ENCODE measurements around the gene PMM1. TPM values are rescaled to one million over a fixed set of nuclear protein-coding genes. Genes with fewer than 3 reads are reported as not detected.

PMM1 gene
- total RNA-seq, 1 experiment from 2014 or later: 19.8 TPM

- H3K9me3 Mint-ChIP-seq: no peaks in the 10 kb centered on the region
- no peak overlapping the region for H4K91ac ChIP-seq (ENCODE audit: insufficient read length, low read depth, low read length)
Measured at GRCh38 chr22:41574847-41575381, 14.7 kb downstream of the PMM1 start.

More at GRCh38 chr22:41574847-41575381, 14.7 kb downstream of the PMM1 start:
- H3K14ac ChIP-seq (ENCODE audit: insufficient read depth, low read length): no peak overlapping the region
- H3K36me3 Mint-ChIP-seq (ENCODE audit: insufficient read depth in 1 of 3, low read depth in 3 of 3): peaks cover 0 to 11% (median 4%) of the 10 kb centered on the region in 3 experiments; a peak in 4 of 7 replicates
- H3K79me2 ChIP-seq (ENCODE audit: insufficient read depth, low read length): no peaks in the 10 kb centered on the region
- no peaks in the 10 kb centered on the region for H3K9me3 ChIP-seq (ENCODE audit: control insufficient read depth, low read depth, low read length)
- H3K27ac ChIP-seq (ENCODE audit: insufficient read length, low read depth, low read length): no peak overlapping the region
- H3K27me3 Mint-ChIP-seq (ENCODE audit: low read depth): peaks cover 2% of the 10 kb centered on the region
- no peak overlapping the region for H3K18ac ChIP-seq (ENCODE audit: insufficient read length, low read depth, low read length)
- H3K4me1 ChIP-seq (ENCODE audit: insufficient read depth, low read length): 0 out of 2 replicates have a peak, but pooled peaks cover 2% of the 10 kb centered on the region
- no peak for TF ChIP-seq CTCF (conservative IDR thresholded peaks at IDR 0.05)
- H4K8ac ChIP-seq (replicated peaks; ENCODE audit: insufficient read length, low read depth, low read length): no peak overlapping the region
- H3K4me2 ChIP-seq (ENCODE audit: insufficient read depth, insufficient read length, low read length): no peak overlapping the region
- H3K4me3 Mint-ChIP-seq: no peak overlapping the region
- H2BK20ac ChIP-seq (ENCODE audit: low read depth, low read length, poor library complexity, severe bottlenecking): no peak overlapping the region
- H3K23ac ChIP-seq (ENCODE audit: insufficient read length, low read depth, low read length): no peak overlapping the region
- peak overlapping the region in 1 of 3 experiments; percentile 74; a peak in 2 of 7 replicates for H3K27ac Mint-ChIP-seq
- no peak overlapping the region for H2AFZ ChIP-seq (ENCODE audit: low read length)
- H3K27me3 ChIP-seq (ENCODE audit: insufficient read depth, low read length): no peaks in the 10 kb centered on the region
- no peaks in the 10 kb centered on the region for H3K79me1 ChIP-seq (ENCODE audit: insufficient read depth, low read depth, low read length, poor library complexity, severe bottlenecking)
- H2AK5ac ChIP-seq (ENCODE audit: insufficient read length, low read length): no peak overlapping the region
- no peaks in the 10 kb centered on the region for H4K20me1 ChIP-seq (ENCODE audit: control insufficient read depth, insufficient read depth, insufficient read length)
- H3T11ph ChIP-seq (ENCODE audit: low read length): no peak overlapping the region
- no peak overlapping the region for H3K4ac ChIP-seq (ENCODE audit: low read depth, low read length)
- no peak overlapping the region for H3K56ac ChIP-seq (ENCODE audit: insufficient read length, low read depth, low read length)
- no peak overlapping the region for H2BK15ac ChIP-seq (ENCODE audit: low read depth, low read length)
- no peak for DNase-seq
- no peaks in the 10 kb centered on the region for H3K23me2 ChIP-seq (ENCODE audit: insufficient read length, low read depth, low read length, poor library complexity, severe bottlenecking)
- no peak overlapping the region for H2BK5ac ChIP-seq (ENCODE audit: insufficient read length, low read length)
- no peak overlapping the region for H2BK120ac ChIP-seq (ENCODE audit: low read depth, low read length, poor library complexity, severe bottlenecking)
- H4K5ac ChIP-seq (ENCODE audit: insufficient read length, low read depth, low read length): no peak overlapping the region
- no CpG with 5 or more reads among the region's 26 CpGs for WGBS (ENCODE audit: extremely low coverage, insufficient read length, low lambda C conversion rate)
- no peak overlapping the region for H3K9ac ChIP-seq (ENCODE audit: extremely low read depth, insufficient read length, low read length)
- no peaks in the 10 kb centered on the region; a peak in 1 of 4 replicates for H3K4me1 Mint-ChIP-seq
- H2BK12ac ChIP-seq (ENCODE audit: insufficient read length, low read depth, low read length): no peak overlapping the region
